Psoas muscle (tissue), 7 donors: ENCODE results near the gene ZNF774. TPM values are rescaled to one million over a fixed set of nuclear protein-coding genes. Genes with fewer than 3 reads are reported as not detected.

Source experiments
- polyA plus RNA-seq, 3 donors: library from polyadenylated mRNA; stranded (reverse); fragments of 200-250 nt; gene quantifications; one replicate each; pipeline ENCODE4 v1.2.3, GENCODE V29; 2013
- total RNA-seq, 4 donors: library from RNA; stranded (reverse); fragmentation: NEBNext Ultra II Directional in 2 of 4; extraction: Animal tissue kit (Norgen Biotek cat#: 25700) in 2 of 4; gene quantifications; one replicate each; pipeline versions ENCODE4 v1.2.1 to v1.2.4, GENCODE V29; 2021 to 2023
- donor health status: healthy with polysubstance abuse.
- donor health status: DM: no; HTN: no; CAD: no; lungs with moderate emphysema.
- donor health status: Bipolar disorder and iron deficiency.
- donor health status: healthy.
- donor health status: DM: no; HTN: no; CAD: no.
- donor health status: DM: no; HTN: no; CAD: no.
- donor health status: DM: yes; HTN: yes; CAD: no.

Gene ZNF774
- total and polyA plus RNA-seq, 7 donors = 2.8 to 19.6 (median 7.9) TPM

Other genes starting within 250 kb of the ZNF774 start
- 100 to 1,000 TPM; 513 to 926 (median 752) TPM for gene IDH2, start 249.8 kb upstream of the ZNF774 start, total RNA-seq
- gene IDH2, start 249.8 kb upstream of the ZNF774 start, polyA plus RNA-seq = 100 to 1,000 TPM; 365 to 759 (median 405) TPM
- gene SEMA4B, start 151.0 kb upstream of the ZNF774 start, total RNA-seq = 10 to 100 TPM in 1 of 4 donors, 1 to 10 TPM in 3; 4.4 to 10.8 (median 4.5) TPM
- gene SEMA4B, start 151.0 kb upstream of the ZNF774 start, polyA plus RNA-seq = 1 to 10 TPM; 1.4 to 3.3 (median 1.8) TPM
- 10 to 100 TPM; 45.7 to 58.1 (median 56.6) TPM for gene CIB1, start 118.3 kb upstream of the ZNF774 start, total RNA-seq
- gene CIB1, start 118.3 kb upstream of the ZNF774 start, polyA plus RNA-seq = 100 to 1,000 TPM in 1 of 3 donors, 10 to 100 TPM in 2; 72.0 to 154 (median 96.5) TPM
- 1 to 10 TPM; 1.3 to 4.5 (median 2.6) TPM for gene GDPGP1, start 118.1 kb upstream of the ZNF774 start, total RNA-seq
- gene GDPGP1, start 118.1 kb upstream of the ZNF774 start, polyA plus RNA-seq = 1 to 10 TPM in 2 of 3 donors, under 1 TPM in 1; 0.96 to 5.9 (median 3.1) TPM
- gene TTLL13, start 102.7 kb upstream of the ZNF774 start, total RNA-seq = under 1 TPM in 2 of 4 donors, not detected in 2; 0.08 to 0.69 TPM
- gene TTLL13, start 102.7 kb upstream of the ZNF774 start, polyA plus RNA-seq = under 1 TPM; 0.03 to 0.13 (median 0.05) TPM
- 100 to 1,000 TPM; 188 to 219 (median 200) TPM for gene NGRN, start 86.6 kb upstream of the ZNF774 start, total RNA-seq
- 100 to 1,000 TPM; 212 to 298 (median 221) TPM for gene NGRN, start 86.6 kb upstream of the ZNF774 start, polyA plus RNA-seq
- gene IQGAP1, start 36.0 kb downstream of the ZNF774 start, total RNA-seq = 10 to 100 TPM; 39.7 to 72.2 (median 50.6) TPM
- 10 to 100 TPM; 31.1 to 58.7 (median 37.7) TPM for gene IQGAP1, start 36.0 kb downstream of the ZNF774 start, polyA plus RNA-seq
- gene CRTC3, start 177.6 kb downstream of the ZNF774 start, total RNA-seq = 10 to 100 TPM; 15.3 to 30.8 (median 17.8) TPM
- 10 to 100 TPM in 1 of 3 donors, 1 to 10 TPM in 2; 6.9 to 13.5 (median 9.3) TPM for gene CRTC3, start 177.6 kb downstream of the ZNF774 start, polyA plus RNA-seq